GM19324 (cell line): ENCODE measurements around the gene ADGRB3.
"Not testable (repeated sequence)": the region's sequence is repeated elsewhere in the genome, so short reads cannot be mapped to it uniquely, and the experiment has no call there.

Source experiments
- ATAC-seq: cut with Tn5 transposase; IDR thresholded peaks from one replicate; pipeline ENCODE4 v1.9.1; 2021; ENCODE audit warnings: mild to moderate bottlenecking, moderate library complexity; ENCODE audit not compliant: unreplicated experiment, low FRiP score

Gene ADGRB3

DNA sequence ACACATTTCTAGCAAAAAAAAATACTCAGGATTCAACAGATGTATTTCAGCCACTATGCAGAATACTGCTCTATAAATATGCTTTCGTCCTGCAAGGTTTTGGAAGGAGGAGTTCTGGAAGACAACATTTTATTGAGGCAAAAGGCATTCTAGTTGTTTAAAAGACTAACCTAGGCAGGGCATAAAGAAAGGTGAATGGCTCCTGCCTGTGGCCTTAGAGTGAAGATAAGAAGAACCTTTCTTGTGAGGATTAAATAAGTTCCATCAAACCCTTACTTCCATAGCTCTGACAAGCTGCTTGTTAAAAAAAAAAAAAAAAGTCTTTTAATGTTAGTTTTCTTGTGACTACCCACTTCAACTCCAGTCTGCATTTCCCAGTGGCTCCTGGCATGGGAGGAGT is 139.8 kb downstream of the ADGRB3 start:
- no peak for ATAC-seq

DNA sequence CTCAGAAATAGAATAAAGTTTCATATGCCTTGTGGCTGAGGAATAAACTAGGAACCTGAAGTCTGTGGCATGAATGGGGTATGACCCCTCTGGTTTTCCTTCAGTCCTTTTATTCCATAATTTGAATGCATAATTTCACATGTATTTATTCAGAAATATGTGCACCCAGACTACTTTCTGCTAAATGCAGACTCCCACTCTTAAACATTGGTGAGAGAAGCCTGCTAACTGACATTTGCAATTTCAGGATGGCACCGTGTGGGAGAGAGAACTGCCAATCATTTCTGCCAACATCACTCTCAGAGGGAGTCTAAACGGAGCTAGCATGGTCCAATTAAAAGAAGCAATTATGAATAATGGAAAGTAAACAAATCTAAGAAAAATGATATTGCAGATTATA is 141.3 kb downstream of the ADGRB3 start:
- no peak for ATAC-seq

DNA sequence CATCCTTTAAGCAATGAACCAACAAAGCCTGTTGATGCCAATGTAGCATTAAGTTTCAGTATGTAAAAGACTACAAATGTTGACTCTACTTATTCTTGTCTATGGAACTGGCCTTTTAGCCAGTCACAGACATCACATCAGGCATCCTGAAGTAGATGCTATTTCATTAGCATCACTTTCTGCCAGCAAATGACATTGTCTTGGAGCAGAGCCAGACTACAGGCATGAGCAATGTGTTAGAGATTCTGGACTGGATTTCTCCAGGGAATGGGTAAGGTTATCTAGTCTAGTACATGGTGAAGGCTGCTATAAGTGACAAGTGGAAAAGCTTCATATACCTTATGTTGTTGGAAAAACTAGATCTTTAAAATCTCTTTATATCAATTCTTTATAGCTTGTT is 142.9 kb downstream of the ADGRB3 start:
- ATAC-seq, result no peak

DNA sequence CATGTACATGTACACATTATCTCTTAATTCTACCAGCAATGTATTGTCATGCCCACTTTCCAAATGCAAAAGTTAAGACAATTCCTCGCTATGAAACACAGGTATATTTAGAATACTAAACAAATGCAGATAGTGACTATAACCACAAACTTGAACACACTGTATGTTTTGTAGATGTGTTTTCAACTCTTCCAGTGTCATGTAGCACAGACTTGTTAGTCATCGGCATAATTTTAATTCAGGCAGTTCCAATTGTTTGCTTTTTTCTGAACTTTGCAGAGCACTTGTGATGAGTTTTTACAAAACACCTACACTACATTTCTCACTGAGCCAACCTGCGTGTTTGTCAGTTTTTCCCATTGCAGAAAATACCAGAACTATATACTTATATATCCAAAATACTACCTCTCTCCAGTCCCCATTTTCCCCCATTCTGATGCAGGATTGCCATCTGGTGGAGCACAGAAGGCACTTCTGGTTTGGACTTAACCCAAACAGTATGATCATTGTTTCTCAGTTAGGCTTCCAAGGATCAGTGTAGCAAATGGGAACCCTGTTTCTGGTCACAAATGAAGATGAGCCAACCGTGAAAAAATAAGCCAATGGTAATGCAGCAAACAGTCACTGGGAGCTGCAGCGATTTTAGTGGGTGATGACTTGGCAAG is 143.4 kb downstream of the ADGRB3 start:
- no peak for ATAC-seq

DNA sequence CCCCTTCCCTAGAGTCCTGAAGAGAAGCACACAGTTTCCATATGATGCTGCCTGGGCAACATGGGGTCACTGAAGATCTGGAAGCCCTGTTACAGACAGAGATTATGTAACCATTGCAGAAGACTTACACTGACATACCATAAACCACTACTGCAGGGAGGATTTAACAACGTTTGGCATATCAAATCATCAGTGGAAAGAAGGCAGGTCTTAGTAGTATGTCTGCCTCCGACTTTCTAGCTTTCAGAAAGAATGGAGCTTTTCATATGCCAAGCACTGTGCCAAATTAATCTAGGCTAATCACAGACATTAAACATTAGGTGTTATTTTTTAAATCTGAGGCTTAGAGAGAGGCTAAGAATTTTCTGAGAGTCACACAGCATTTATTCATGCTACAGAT is 144.3 kb downstream of the ADGRB3 start:
- no peak for ATAC-seq

DNA sequence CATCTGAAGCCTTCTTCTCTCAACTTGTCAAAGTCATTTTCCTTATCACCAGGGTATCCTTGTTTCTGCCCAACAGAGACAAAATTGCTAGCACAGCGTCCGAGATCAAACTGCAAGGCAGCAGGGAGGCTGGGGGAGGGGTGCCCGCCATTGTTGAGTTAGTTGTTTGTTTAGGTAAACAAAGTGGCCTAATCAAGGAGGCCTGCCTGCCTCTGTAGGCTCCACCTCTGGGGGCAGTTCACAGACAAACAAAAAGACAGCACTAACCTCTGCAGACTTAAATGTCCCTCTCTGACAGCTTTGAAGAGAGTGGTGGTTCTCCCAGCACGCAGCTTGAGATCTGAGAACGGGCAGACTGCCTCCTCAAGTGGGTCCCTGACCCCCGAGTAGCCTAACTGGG is 155.0 kb downstream of the ADGRB3 start:
- ATAC-seq, result not testable (repeated sequence)

DNA sequence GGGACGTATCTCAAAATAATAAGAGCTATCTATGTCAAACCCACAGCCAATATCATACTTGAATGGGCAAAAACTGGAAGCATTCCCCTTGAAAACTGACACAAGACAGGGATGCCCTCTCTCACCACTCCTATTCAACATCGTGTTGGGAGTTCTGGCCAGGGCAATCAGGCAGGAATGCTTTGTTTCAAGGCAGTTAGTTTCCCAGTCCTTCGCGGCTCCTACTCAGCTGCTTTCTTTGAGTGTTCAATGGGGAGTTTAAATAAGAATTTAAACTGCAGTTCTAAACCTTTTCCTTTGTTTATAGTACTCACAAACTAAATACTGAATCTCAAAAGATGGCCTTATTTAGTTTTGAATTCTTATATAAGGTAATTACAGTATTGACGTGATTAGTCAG is 179.9 kb downstream of the ADGRB3 start:
- ATAC-seq, result not testable (repeated sequence)

DNA sequence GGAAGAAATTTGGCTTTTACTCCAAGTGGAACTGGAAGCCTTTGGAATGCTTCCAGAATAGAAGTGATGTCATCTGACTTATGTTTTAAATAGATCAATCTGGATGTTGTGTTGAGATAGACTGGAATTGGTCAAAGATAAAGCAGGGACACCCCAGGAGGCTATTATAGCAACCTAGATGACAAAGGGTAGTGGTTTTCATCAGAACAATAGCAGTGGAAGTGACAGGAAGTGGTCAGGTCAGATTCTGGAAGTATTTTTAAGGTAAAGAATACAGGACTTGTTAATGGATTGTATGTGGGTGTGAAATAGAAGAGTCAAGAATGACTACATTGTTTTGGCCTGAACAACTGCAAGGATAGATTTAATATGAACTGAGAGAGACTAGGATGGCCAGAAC is 191.4 kb downstream of the ADGRB3 start:
- ATAC-seq, result no peak

DNA sequence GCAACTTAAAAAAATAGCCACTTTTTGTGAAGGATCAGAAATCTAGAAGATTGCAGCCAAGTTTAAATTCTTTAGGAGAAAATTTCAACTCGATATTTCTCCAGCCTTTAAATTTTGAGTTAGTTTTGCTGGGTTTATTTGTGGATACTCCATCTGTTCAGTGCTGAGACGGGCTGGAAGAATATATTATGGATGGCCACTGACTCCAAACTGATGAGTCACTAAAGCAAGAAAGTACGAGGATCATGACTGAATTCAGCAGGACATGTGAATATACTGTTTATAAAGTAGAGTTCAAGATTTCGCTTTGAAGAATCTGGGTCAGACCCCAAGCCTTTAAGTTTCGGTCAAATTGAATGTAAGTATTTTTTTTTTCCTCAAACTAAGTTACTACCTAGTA is 199.5 kb downstream of the ADGRB3 start:
- ATAC-seq, result no peak

DNA sequence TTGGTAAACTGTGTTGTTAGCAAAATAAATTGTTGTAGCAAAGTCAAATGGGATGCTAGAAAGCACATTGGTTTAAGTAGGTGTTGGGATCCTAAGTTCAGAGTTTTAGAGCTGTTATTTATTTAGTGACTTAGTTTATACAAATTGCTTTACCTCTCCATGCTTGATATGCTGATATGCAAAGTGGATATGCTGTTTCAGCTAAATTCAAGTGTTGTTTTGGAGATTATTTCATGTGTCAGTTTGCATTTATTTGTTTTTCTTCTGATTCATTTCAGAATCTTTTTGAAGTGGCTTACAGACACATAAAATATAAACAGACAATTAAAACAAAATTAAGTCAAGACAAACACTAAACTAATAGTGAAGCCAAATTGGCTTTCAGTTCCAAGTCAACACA is 203.5 kb downstream of the ADGRB3 start:
- ATAC-seq, result no peak

DNA sequence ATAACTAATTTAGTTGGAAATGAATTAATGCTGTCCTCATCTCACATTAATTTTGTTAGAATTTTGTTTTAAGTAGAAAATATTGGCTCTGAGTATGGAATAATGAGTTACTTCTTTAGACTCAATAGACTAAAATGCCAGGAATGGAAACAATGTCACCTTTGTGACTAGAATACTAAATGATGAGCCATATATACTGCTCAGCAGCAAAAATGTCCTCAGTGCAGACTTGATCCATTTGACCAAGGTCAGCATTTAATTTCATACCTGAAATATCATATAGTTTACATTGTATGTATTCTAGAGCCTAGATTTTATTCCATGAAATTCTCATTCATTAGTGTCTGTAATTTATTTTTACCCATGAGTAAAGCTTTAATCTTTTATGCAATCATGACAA is 217.7 kb downstream of the ADGRB3 start:
- no peak for ATAC-seq

DNA sequence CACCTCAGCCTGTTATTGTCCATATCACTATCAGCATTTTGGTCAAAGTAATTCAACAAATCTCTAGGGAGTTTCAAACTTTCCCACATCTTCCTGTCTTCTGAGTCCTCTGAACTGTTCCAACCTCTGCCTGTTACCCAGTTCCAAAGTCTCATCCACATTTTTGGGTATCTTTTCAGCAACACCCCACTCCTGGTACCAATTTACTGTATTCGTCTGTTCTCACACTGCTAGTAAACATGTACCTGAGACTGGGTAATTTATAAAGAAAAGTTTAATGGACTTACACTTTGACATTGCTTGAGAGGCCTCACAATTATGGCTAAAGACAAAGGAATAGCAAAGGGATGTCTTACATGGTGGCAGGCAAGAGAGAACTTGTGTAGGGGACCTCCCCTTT is 224.2 kb downstream of the ADGRB3 start:
- ATAC-seq, result no peak

DNA sequence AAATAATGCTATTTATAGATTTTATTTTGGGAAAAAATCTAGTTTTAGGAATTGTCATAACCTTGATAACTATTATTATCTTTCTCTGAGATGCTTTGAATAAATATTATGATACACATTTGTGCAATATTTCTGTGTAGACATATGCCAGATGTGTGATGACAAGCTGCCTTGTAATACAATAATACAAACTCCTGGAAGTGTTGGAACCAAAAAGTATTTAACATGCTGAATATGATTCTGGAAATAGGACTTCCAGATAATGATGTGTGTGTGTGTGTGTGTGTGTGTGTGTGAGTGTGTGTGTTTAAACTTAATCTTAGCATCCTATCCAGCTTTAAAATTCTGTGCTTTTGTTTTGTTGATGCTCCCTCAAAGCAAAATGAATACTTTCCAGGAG is 233.6 kb downstream of the ADGRB3 start:
- ATAC-seq, result no peak

DNA sequence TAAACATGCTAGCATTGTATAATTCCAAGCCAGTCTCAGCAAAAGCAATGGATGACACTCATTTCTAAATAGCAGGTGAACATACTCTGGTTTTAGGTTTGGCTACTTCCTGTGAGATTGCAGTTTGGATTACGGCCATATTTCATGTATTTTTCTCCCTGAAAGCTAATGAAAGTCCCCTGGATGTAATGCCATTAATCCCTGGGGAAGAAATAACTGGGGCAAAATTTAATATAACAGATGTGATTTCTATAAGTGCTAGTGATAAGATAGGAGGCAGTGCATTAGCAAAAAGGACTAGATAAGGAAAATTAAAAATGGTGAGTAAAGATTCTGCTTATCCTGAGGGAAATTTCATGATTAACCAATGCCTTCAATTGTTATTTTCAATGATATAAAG is 238.2 kb downstream of the ADGRB3 start:
- no peak for ATAC-seq

DNA sequence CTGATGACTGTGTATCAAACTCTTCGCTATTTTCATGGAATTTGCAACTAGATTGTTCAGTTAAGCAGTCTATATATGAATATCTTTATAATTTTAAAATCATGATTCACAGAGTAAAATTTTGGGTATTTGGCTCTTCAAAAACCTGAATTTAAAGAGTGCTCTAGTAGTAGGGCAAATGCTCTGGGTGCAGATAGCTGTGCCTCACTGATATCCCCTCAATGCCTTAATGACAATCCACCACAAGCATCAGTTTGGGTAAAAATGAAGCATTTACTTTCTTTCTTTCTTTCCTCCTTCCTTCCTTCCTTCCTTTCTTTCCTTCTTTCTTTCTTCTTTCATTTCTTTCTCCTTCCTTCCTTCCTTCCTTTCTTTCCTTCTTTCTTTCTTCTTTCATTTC is 239.7 kb downstream of the ADGRB3 start:
- no peak for ATAC-seq

DNA sequence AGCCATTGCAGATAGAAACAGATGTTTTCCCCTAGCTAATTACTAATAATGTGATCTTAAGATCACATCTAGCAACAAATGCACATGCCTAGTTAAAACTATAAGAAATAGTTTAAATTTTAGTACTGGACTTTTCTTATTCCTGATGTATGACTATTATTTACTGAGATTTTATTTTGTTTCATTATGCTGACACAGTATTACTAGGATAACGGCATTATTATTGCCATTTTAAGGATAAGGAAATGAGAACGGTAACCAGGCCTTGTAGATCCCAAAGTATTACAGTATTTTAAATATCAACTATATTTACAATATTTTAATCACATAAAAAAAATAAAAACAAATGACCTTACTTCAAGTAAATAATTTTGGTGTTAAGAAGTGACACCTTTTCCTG is 240.3 kb downstream of the ADGRB3 start:
- ATAC-seq, result no peak

DNA sequence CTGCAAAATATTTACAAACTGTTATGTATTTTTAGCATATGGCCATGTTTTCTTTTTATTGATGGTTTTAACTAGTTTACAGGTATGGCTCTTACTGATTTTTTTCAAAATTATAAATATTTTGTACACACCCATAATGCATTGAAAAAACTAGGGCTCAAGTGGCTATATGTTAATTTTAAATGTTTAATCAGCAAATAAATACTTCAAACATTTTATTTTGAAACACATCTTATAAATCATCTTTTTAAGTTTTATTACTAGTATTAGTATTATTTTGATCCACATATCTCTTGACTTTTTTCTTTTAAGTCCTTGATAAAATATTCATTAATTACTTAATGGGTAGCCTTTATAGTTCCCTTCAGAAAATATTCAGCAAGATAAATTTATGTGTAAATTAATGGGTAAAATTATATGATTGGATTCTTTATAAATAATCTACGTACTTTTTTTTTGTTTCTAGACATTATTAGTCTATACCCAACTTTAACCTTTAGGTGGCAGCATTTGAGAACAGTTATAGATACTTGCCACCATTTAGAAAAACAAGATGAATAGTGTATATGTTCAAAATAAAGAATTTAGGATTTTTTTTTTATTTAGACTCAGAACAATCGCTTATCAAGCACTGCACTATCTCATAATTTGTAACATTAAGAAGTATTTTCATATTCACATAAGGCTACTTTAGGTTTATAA is 241.9 kb downstream of the ADGRB3 start:
- no peak for ATAC-seq

DNA sequence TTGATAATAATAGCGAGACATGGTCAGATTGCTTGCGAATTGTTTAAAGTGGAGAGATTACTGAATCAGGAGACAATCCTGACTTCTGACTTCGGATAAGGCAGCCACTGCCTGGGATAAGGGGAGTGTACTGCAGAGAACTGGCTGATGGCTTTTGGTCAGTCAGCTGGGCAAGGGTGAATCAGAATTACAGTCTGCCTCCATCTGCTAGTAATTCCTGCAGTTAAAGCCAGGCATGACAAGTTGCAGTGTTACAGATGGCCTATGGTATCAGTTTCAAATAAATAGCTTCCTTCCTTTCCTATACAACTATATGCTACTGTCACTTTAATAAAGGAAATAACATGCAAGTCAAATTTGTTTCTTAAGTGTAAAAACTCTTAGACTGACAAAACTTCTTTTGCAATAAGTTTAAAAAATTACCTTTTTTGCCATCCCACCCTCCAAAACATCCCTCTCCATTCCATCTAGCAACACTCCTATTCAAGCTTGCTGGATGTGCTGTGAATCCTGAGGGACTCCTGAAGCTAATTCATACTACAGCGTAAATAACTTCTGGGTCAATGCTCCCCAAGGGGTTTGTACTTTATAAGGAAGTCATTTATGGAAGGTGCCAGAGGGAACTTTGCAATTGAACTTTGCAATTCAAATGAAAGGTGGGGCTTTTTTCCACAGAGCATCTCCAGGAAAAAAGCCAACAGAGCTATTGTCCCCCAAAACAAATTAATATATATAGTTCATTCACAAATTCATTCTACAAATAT is 245.2 kb downstream of the ADGRB3 start:
- ATAC-seq, result no peak

DNA sequence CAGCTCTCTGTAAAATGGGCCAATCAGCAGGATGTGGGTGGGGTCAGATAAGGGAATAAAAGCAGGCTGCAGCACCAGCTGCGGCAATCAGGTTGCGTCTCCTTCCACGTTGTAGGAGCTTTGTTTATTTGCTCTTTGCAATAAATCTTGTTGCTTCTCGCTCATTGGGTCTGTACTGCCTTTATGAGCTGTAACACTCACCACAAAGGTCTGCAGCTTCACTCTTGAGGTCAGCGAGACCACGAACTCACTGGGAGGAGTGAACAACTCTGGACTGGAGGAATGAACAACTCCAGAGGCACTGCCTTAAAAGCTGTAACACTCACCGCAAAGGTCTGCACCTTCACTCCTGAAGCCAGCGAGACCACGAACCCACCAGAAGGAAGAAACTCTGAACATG is 248.2 kb downstream of the ADGRB3 start:
- not testable (repeated sequence) for ATAC-seq

DNA sequence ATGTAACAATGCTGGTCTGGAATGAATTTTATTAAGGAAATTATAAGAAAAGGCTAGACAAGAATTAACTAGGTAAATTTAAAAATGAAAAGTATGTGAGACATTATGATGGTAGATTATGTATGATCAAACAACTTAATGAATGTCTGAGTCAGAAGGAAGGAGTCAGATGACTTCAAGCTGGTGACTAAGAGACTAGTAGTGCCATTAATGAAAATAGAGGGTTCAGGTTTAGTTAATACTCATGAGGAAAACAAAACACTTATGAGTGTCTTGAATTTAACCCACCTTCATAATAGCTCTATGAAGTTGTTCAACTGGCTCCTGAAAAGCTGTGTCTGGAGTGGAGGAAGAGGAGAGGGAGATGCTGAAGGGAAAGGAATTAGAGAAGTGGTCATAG is 256.3 kb downstream of the ADGRB3 start:
- ATAC-seq, result no peak

DNA sequence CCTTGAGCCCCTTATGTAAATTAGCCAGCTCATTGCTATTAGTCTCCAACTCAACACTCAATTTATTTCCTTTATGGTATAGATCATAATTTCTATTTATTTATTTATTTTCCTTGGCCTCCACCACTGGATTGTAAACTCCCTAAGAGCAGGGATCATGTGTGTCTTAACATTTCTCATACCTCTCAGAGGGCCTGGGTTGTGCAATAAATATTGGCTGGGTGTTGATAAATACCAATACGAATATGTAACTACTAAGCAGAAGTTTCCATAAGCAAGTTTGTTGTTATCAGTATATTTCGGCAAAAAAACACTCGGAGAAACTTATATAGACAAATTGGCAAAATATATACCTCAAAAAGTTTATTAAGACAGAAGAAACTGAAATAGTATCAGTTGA is 257.4 kb downstream of the ADGRB3 start:
- no peak for ATAC-seq

DNA sequence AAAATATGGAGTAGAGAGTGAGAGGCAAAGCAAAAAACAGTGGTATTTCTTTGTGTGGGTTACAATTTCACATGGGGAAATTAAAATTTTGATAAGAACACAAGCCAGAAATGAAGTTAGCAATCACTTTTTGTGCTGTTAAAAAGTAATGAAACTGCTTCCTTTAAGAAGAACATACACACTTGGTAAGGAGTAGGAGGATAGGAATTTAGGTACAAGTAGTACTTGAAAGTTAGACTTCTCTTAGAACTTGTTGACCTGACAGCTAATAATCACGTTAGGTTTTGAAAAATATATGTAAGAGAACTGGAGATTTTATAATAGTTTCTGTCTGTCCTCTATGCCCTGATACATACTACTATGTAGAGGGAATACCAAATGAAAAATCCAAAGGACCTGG is 260.8 kb downstream of the ADGRB3 start:
- no peak for ATAC-seq
